ENCODE results near the gene AMBP.

The AMBP gene

DNA sequence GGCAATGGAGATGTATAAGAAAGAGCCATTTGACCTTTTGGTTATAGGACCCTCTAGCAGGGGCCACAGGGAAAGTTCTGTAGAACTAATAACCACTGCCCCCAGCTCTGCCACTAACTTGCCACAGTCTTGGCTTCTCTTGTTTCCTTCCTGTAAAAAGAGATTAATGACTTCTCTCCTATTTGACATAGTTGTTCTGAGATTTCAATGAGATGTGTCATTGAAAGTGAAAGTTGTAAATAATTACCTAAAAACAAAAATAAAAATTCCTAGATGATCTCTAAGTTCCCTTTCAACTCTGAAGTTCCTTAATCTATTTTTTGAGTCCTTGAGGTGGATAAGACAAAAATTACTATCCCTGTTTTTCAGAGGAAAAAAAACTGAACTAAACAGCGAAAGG, 22.4 kb upstream of the AMBP start:
- H4K20me1 ChIP-seq (ENCODE audit: insufficient read depth, low read length) = no peaks in the 10 kb centered on the region
- no peak overlapping the region for H3K27ac ChIP-seq (ENCODE audit: low read length)
- no peak overlapping the region for H3K9ac ChIP-seq (ENCODE audit: low read length)
- H3K79me2 ChIP-seq (ENCODE audit: low read length) = no peaks in the 10 kb centered on the region
- H2AFZ ChIP-seq (ENCODE audit: low read depth, low read length) = no peak overlapping the region
- H3K4me3 ChIP-seq (ENCODE audit: low read length) = no peak overlapping the region
- no peak overlapping the region for H3K4me2 ChIP-seq (ENCODE audit: low read length)
- H3K9me3 ChIP-seq (ENCODE audit: insufficient read depth, low read length) = no peaks in the 10 kb centered on the region
- H3K4me1 ChIP-seq (ENCODE audit: low read length) = peaks cover 23% of the 10 kb centered on the region
- no peaks in the 10 kb centered on the region for H3K36me3 ChIP-seq (replicated peaks; ENCODE audit: low read depth, low read length)
- H3K27me3 ChIP-seq (ENCODE audit: low read depth, low read length) = peaks cover 15% of the 10 kb centered on the region
- TF ChIP-seq EZH2phosphoT487 (IDR thresholded peaks at IDR 0.05; ENCODE audit: low read depth) = no peak
- TF ChIP-seq, protein P1, sequence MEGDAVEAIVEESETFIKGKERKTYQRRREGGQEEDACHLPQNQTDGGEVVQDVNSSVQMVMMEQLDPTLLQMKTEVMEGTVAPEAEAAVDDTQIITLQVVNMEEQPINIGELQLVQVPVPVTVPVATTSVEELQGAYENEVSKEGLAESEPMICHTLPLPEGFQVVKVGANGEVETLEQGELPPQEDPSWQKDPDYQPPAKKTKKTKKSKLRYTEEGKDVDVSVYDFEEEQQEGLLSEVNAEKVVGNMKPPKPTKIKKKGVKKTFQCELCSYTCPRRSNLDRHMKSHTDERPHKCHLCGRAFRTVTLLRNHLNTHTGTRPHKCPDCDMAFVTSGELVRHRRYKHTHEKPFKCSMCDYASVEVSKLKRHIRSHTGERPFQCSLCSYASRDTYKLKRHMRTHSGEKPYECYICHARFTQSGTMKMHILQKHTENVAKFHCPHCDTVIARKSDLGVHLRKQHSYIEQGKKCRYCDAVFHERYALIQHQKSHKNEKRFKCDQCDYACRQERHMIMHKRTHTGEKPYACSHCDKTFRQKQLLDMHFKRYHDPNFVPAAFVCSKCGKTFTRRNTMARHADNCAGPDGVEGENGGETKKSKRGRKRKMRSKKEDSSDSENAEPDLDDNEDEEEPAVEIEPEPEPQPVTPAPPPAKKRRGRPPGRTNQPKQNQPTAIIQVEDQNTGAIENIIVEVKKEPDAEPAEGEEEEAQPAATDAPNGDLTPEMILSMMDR (IDR thresholded peaks at IDR 0.05; ENCODE audit: low read depth, low read length) = no peak

DNA sequence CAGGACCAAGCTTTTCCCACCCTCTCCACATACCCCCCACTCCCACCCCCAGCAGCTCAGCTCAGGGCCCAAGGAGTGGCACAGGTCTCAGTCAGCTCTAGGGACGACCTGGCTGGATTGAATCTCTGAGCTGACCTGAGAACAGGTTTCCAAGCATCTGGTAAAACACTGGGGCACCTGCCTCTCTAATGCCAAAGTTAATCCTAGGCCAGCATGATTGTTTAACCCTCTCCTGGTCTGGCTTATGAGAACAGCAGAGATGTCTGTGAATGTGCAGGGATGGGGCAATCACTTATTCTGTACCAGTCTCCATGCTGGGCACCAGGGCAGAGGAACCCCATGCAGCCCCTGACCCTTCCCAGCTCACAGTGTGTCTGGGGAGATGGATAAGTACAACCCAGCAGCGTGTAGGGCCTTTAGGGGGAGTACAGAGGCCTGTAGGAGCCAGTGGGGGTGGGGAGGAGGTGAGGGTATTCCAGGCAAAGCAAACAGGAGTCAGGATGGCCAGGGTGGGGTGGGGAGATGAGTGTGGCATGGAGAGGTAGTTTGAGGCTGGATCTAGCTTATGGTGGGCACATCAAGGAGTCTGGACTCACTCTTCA, 21.7 kb upstream of the AMBP start:
- Histone ChIP-seq H4K20me1 (ENCODE audit: insufficient read depth, low read length) (no peaks in the 10 kb centered on the region), H3K9ac (ENCODE audit: low read length) (no peak overlapping the region), H2AFZ (ENCODE audit: low read depth, low read length) (no peak overlapping the region), H3K9me3 (ENCODE audit: insufficient read depth, low read length) (no peaks in the 10 kb centered on the region), H3K27ac (ENCODE audit: low read length) (no peak overlapping the region), H3K4me3 (ENCODE audit: low read length) (no peak overlapping the region), H3K36me3 (replicated peaks; ENCODE audit: low read depth, low read length) (no peaks in the 10 kb centered on the region), H3K4me2 (ENCODE audit: low read length) (no peak overlapping the region), H3K4me1 (ENCODE audit: low read length) (peaks cover 26% of the 10 kb centered on the region), H3K79me2 (ENCODE audit: low read length) (no peaks in the 10 kb centered on the region), H3K27me3 (ENCODE audit: low read depth, low read length) (peaks cover 8% of the 10 kb centered on the region)
- TF ChIP-seq EZH2phosphoT487 (IDR thresholded peaks at IDR 0.05; ENCODE audit: low read depth) = no peak
- TF ChIP-seq, protein P1 (IDR thresholded peaks at IDR 0.05; ENCODE audit: low read depth, low read length) = no peak

DNA sequence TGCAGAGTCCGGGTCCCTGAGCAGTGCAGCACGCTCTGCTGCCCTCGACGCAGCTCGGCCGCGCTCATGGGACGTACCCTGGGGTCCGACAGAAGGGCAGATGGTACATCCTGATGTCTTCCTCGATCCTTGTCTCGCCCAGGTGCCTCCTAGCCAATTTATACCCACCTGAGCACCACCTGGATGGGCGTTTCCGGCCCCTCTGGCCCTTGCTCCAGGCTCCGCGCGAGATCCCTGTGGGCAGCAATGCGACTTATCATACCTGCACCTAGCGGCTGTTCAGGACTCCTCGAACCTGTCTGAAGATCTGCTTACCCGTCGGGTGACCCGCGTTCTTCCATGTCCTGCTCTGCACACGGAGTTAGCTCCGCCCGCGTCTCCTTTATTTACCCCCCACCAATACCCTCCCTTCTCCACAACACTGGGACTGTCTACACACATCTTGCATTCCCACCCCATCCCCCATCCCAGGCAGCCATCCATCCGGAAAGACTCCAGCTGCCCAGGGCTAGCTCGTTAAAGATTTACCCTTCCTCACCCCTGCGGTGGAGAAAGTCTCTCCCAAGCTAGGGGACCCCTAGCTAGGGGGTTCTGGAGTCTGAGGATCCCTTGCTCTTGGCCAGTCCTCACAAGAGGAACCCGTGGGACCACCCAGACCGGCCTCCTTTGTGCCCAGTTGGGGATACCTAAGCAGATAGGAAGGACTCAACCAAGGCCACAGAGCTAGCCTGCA, 21.0 kb upstream of the AMBP start, which contains the start of gene KIF12:
KIF12 (minus strand) TSS at position 357 of the 733 bp plus-strand sequence; CDS start at position 341, 16 bp downstream.
- Histone ChIP-seq H3K27ac (ENCODE audit: low read length) (no peak within 1 kb of the TSS), H3K4me3 (ENCODE audit: low read length) (no peak within 1 kb of the TSS), H3K4me2 (ENCODE audit: low read length) (no peak within 1 kb of the TSS), H3K9ac (ENCODE audit: low read length) (no peak within 1 kb of the TSS), H3K9me3 (ENCODE audit: insufficient read depth, low read length) (no peaks in the 10 kb centered on the region), H3K27me3 (ENCODE audit: low read depth, low read length) (peaks cover 1% of the 10 kb centered on the region; the same call in 1 of the 2 replicates), H3K36me3 (replicated peaks; ENCODE audit: low read depth, low read length) (no peaks in the 10 kb centered on the region), H4K20me1 (ENCODE audit: insufficient read depth, low read length) (no peaks in the 10 kb centered on the region), H3K79me2 (ENCODE audit: low read length) (no peaks in the 10 kb centered on the region), H2AFZ (ENCODE audit: low read depth, low read length) (no peak within 1 kb of the TSS), H3K4me1 (ENCODE audit: low read length) (peaks cover 26% of the 10 kb centered on the region)
- TF ChIP-seq EZH2phosphoT487 (IDR thresholded peaks at IDR 0.05; ENCODE audit: low read depth) = no peak
- TF ChIP-seq, protein P1 (IDR thresholded peaks at IDR 0.05; ENCODE audit: low read depth, low read length) = no peak
